Calu3 (cell line): Measurements from ENCODE around the gene TNPO2. TPM values are rescaled to one million over a fixed set of nuclear protein-coding genes. Genes with fewer than 3 reads are reported as not detected.

Experiments used
- BruUV-seq: library from RNA; stranded (reverse); fragments of 400-500 nt; replicated peaks from 2 replicates; lab custom pipeline; 2021; lab: Mats Ljungman, UMichigan
- CTCF ChIA-PET: fragments of 300-600 bp; sonication (Branson Sonifier 250); formaldehyde crosslinking; loops from one replicate; lab custom pipeline; 2022; ENCODE audit warnings: antibody characterized with exemption; lab: Charles Lee
- DNase-seq: peaks from one replicate; pipeline ENCODE4 v3.0.0; 2022
- H3K27ac Mint-ChIP-seq: one replicate; pipeline ENCODE4 v1.8.0; 2022; ENCODE audit warnings: mixed read lengths; ENCODE audit not compliant: unreplicated experiment
- H3K27me3 Mint-ChIP-seq: one replicate; pipeline ENCODE4 v1.8.0; 2022; ENCODE audit warnings: mixed read lengths; ENCODE audit not compliant: unreplicated experiment
- H3K36me3 Mint-ChIP-seq: one replicate; pipeline ENCODE4 v1.8.0; 2022; ENCODE audit warnings: mild to moderate bottlenecking, moderate library complexity, mixed read lengths; ENCODE audit not compliant: insufficient read depth, unreplicated experiment
- H3K4me1 Mint-ChIP-seq: one replicate; pipeline ENCODE4 v1.8.0; 2022; ENCODE audit warnings: mild to moderate bottlenecking, low read depth, mixed read lengths; ENCODE audit not compliant: unreplicated experiment
- H3K4me3 Mint-ChIP-seq: one replicate; pipeline ENCODE4 v1.8.0; 2022; ENCODE audit warnings: mild to moderate bottlenecking, low read depth, moderate library complexity, mixed read lengths; ENCODE audit not compliant: unreplicated experiment
- H3K9me3 Mint-ChIP-seq: one replicate; pipeline ENCODE4 v1.8.0; 2022; ENCODE audit warnings: low read depth, mixed read lengths; ENCODE audit not compliant: unreplicated experiment
- CTCF ChIP-seq: fragments of 200-600 bp; IDR thresholded peaks from one replicate; pipeline ENCODE4 v1.8.0; 2022; ENCODE audit warnings: antibody characterized with exemption; ENCODE audit not compliant: unreplicated experiment
- intact Hi-C: fragments of 100-400 bp; cut with micrococcal nuclease; formaldehyde crosslinking; loops from one replicate; pipeline ENCODE4 v1.10.0; 2022; ENCODE audit not compliant: unreplicated experiment
- total RNA-seq: library from RNA; stranded (reverse); gene quantifications from 2 replicates; pipeline ENCODE4 v1.2.3, GENCODE V29; 2022

Gene TNPO2
- total RNA-seq, 1 experiment from 2014 or later: 67.0 TPM

GRCh38 chr19:12763100-12763499, 39.4 kb upstream of the TNPO2 start:
- intact Hi-C loops: loop anchor here (5.0 kb wide), 1 partner anchor 84 kb away; no protein-coding TSS in a partner anchor
- Mint-ChIP-seq H3K36me3 (peaks cover 25% of the 10 kb centered on the region), H3K4me3 (no peak overlapping the region), H3K9me3 (no peaks in the 10 kb centered on the region), H3K27ac (no peak overlapping the region), H3K27me3 (no peaks in the 10 kb centered on the region), H3K4me1 (no peaks in the 10 kb centered on the region)
- CTCF ChIA-PET: no interaction called here
- BruUV-seq: no TSS peak
- no peak for TF ChIP-seq CTCF
- no peak for DNase-seq

GRCh38 chr19:12759686-12760085, 36.0 kb upstream of the TNPO2 start:
- Mint-ChIP-seq H3K4me1 (no peaks in the 10 kb centered on the region), H3K27ac (no peak overlapping the region), H3K9me3 (no peaks in the 10 kb centered on the region), H3K4me3 (no peak overlapping the region), H3K36me3 (peaks cover 22% of the 10 kb centered on the region), H3K27me3 (no peaks in the 10 kb centered on the region)
- BruUV-seq: no TSS peak
- TF ChIP-seq CTCF: no peak
- intact Hi-C loops: loop anchor here (1.0 to 5.0 kb wide), 2 partner anchors 37 to 88 kb away; no protein-coding TSS in a partner anchor
- DNase-seq: no peak
- CTCF ChIA-PET: interaction anchor here (1.3 to 2.9 kb wide), 3 partner anchors 10 to 88 kb away, joined by 5 to 15 read pairs (median 11); no protein-coding TSS in a partner anchor

- Mint-ChIP-seq H3K36me3 (peaks cover 9% of the 10 kb centered on the region), H3K9me3 (no peaks in the 10 kb centered on the region), H3K4me3 (peak overlapping the region; percentile 46), H3K27me3 (peaks cover 13% of the 10 kb centered on the region), H3K4me1 (no peaks in the 10 kb centered on the region), H3K27ac (no peak overlapping the region)
- BruUV-seq: no TSS peak
- intact Hi-C loops: no loop called here
- CTCF ChIA-PET: interaction anchor here (0.6 to 1.2 kb wide), 5 partner anchors 33 to 174 kb away, joined by 3 to 9 read pairs (median 4); no protein-coding TSS in a partner anchor
- DNase-seq: peak; percentile 71
- TF ChIP-seq CTCF: peak; percentile 76
These were observed 34.0 kb upstream of the TNPO2 start for GRCh38 chr19:12757544-12758274.

- no peak overlapping the region for H3K27ac Mint-ChIP-seq
- intact Hi-C loops: no loop called here
These were observed 32.6 kb upstream of the TNPO2 start for GRCh38 chr19:12756150-12756883.

More at GRCh38 chr19:12756150-12756883, 32.6 kb upstream of the TNPO2 start:
- Mint-ChIP-seq H3K4me3 (no peak overlapping the region), H3K27me3 (peaks cover 27% of the 10 kb centered on the region), H3K9me3 (no peaks in the 10 kb centered on the region), H3K4me1 (no peaks in the 10 kb centered on the region), H3K36me3 (peaks cover 5% of the 10 kb centered on the region)
- no peak for DNase-seq
- no TSS peak for BruUV-seq
- no peak for TF ChIP-seq CTCF
- CTCF ChIA-PET: no interaction called here
